HG03103 (cell line): Measurements from ENCODE around the gene CLDN5.

Experiments
- ATAC-seq: cut with Tn5 transposase; IDR thresholded peaks from one replicate; pipeline ENCODE4 v1.9.1; 2021; ENCODE audit warnings: low read depth; ENCODE audit not compliant: unreplicated experiment

CLDN5 gene

DNA sequence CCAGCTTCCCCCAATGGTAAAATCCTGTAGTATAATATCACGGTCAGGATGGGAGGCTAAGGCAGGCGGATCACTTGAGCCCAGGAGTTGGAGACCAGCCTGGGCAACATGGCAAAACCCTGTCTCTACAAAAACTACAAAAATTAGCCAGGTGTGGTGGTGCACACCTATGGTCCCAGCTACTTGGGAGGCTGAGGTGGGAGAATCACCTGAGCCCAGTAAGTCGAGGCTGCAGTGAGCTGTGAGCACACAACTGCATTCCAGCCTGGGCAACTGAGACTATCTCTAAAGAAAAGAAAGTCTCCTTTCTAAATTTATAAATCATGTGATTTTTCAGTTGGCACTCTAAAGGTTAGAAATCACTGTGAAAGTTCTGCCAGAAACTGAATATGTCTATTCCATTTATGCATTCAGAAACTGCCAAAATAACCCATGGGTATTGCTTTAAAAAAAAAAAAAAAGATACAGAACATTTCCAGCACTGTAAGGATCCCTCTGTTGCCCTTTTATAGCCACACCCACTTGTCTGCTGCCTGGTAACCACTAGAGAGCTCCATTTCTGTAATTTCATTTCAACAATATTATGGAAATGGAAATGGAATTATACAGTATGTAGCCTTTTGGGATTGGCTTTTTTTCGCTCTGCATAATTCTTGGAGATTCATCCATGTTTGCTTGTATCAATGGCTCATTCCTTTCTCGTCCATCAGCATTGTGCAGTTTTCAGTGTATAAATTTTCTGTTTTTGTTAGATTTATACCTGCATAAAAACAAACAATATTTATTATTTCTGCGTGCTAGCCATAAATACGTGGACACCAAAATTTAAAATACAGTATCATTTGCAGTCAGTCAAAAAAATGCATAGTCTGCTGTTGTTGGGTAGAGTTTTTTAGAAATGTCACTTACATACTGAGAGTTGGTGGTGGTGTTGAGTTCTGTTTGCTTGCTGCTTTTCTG, 35.0 kb downstream of the CLDN5 start:
- ATAC-seq: no peak

DNA sequence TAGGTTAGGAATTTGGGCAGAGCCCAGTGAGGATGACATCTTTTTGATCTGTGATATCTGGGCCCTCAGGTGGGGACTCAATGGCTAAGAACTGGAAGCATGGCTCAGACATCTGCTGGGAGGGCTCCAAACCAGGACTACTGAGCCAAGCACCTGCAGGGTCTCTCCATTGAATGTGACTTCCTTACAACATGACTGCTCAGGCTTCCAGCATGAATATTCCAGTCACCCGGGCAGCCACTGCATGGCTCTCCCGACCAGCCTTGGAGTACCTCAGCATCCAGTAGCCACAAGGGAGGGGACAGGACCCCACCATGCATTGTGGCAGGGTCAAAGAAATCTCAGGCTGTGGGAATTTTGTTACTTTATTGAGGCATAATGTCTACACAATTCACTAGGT, 35.9 kb downstream of the CLDN5 start:
- no peak for ATAC-seq

DNA sequence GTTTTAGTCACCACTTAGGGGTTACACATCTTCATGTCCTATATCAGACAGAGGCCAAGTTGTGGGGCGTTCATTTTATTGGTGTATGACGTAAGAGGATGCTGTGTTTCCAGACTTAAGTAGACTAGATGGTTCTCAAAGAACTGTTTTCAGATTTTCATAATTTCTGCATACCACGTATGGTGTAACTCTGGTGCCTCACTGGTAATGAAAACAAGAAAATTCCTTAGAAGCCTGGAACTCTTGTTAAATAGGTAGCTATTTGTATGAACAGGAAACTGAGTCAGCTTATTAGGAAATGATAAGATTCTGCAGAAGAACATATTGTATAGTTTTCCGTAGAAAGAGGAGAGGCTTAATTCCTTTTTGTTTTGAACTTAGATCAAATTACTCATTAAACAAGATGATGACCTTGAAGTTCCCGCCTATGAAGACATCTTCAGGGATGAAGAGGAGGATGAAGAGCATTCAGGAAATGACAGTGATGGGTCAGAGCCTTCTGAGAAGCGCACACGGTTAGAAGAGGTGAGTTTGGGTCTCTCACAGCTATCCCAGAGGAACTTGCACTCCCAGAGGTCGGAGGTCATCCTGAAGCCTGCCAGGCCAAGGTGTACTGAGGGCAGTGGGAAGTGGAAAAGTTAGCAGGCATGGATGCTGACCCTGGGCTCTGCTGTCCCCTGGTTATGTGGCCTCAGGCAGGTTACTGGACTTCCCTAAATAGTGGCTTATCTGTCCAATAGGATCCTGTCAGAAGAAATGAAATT, 40.5 kb downstream of the CLDN5 start:
- ATAC-seq: no peak

DNA sequence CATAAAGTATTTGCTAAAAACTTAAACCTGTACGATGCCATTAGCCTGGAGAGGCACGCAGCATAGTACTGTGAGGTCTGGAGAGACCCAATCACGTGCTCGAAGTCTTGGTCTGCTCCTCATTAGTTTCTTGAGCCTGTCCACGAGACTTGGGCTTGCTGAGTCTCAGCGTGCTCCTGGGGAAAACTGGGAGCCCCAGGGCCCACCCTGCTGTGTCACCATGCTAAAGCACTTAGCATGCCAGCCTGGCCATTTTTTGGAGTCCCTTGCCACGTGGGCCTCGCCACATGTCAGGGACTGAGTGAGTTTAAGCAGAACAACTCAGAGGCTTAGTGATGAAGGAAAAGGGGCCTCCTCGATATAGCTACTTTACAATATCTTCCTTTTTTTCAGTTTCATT, 41.9 kb downstream of the CLDN5 start:
- no peak for ATAC-seq

DNA sequence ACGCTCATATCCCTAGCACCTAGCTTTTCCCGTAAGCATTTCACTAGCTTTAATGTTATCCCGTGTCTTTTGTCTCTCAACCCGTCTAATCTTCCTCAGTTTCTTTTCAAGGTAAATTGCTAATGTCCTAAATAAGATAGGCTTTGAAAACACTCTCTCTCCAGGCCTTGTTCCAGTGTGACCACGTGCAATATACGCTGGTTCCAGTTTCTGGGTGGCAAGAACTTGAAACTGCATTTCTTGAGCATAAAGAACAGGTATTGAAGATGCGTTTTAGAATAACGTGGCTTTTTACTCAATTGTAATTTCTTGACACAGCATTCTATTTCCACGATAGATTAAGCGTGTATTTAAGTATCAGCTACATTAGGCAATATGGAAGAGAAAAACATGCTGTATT, 43.4 kb downstream of the CLDN5 start:
- ATAC-seq: no peak

DNA sequence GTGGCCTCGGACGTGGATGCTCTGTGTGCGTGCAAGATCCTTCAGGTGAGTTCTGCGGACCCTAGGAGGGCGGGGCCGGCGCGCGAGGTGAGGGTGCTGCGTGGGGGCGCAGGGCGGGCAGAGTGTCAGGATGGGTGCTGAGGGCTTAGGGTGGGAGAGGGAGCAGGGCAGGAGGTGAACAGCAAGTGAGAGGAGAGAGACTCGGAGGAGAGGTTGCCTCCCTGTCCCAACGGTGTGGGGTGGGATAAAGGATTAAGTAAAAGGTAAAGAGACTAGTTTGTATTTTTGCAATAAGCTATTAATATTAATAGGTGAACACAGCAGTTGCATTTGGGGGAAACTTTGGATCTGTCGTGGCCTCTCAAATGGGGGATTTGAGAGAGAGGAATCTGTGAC, 44.0 kb downstream of the CLDN5 start:
- ATAC-seq: no peak

DNA sequence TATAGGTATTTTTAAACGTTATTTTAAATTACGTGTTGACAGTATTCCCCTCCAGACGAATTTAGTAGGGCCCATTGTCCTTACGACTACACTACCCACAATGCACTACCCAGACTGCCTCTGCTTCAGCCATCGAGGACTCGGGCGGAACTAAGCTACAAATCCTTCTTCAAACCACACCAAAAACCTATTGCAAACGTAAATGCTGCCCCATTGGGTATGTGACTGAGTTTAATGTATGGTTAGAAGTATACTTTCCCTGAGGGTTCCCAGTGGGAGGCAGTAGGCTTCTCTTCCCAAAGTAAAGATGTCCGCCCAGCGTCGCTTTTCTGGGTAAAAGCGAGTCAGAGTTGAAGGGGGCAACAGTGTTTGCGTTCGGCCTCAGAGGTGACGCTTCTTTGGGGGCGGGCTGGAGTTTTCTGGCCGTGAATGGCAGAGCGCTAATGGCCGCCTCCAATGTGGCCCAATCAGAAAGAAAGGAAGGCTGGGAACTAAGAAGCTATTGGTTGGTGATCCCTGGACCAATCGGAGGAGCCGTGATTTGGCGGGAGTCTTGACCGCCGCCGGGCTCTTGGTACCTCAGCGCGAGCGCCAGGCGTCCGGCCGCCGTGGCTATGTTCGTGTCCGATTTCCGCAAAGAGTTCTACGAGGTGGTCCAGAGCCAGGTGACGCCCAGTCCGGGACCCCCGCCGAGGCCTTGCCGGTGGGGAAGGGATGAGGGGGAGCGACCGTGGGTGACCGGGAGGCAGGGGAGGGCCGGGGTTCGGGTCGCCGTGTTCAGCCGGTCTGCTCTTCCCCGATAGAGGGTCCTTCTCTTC, 44.6 kb downstream of the CLDN5 start, which contains the start of gene CDC45:
Gene CDC45, plus strand, starts transcription at position 566 of the 818 bp plus-strand sequence. Its CDS starts 49 bp downstream, at position 615.
- ATAC-seq: peak; percentile 73

DNA sequence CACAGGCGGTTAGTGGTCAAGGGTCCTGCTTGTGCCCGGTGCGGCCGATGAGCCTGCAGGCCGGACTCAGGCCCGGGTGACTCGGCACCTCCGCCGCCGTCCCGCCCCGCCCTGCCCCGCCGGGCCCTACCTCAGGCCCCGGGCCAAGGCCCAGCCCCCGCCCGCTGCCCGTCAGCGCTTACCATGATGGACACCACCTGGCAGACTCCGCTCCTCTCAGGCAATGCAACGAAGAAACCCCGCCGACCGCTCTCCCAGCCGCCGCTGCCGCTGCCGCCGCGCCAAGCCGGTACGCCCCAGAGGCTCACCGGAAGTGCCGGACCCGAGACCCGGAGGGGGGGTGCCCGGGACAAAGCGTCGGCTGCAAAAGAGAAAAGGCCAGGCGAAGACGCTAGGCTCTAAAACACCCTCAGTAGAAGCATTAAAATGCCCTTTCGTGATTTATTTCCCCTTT, 45.3 kb downstream of the CLDN5 start, which contains the start of gene UFD1:
Gene UFD1, minus strand, starts transcription at position 293 of the 454 bp plus-strand sequence. Its CDS starts 108 bp downstream, at position 185.
- peak; percentile 40 for ATAC-seq

DNA sequence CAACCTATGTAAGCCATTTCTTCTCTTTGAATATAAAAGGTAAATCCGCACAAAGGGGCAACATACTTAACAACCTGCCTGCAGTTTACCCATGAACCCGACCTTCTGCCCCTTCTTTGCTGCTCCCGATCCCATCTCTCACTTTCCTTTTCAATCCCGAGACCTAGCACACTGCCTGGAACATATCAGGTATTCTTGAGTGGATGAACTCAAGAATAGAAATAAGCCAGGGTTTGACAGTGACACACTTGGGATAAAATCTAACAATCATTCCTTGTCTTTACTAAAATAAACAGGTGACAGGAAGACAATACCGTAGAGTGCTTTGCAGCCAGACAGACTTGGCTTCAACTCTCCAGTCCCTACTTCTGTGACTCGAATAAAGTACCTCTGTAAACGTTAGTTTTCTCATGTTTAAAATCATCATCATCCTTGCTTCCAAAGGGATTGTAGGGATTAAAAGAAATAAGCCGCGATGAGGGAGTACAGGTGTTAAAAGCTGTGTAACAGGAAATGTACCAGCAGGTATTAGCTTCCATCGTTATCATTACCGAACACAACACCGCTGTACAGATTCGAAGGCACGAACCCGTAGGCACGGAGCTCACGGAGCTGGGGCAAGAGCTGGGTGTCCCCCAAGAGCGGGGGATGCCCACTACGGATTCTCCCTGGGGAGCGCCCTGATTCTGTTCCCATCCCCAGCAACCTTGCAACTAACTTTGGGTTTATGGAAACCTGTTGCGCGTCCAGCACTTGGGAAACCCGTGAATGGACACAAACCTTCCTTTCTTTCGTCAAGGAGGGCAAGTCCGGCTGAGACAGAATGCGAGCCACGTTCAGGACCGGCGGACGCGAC, 45.9 kb downstream of the CLDN5 start:
- ATAC-seq: no peak

DNA sequence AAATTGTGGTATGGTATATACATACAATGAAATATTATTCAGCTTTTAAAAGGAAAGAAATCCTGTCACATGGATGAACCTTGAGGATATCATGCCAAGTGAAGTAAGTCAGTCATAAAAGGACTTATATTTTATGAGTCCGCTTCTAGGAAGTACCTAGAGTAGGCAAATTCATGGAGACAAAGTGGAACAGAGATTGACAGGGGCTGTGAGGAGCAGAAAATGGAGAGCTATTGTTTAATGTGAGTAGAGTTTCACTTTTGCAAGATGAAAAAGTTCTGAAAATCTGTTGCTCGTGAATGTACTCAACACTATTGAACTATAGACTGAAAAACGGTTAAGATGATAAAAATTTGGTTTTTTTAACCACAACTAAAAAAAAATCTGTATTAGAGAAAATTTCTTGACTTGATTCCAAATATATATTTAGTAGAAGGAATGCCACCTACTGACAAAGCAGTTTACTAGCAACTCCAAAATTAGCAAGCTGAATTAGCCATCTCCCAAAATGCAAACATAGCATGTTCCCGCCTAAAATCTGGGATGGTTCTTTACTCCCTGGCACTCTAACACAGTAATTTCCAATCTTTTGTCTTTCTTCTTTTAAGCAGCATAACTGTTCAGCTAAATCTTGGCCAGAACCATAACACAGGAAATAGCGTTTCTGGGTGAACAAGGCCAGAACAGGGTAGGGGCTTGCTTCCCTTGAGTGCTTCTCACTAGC, 46.7 kb downstream of the CLDN5 start:
- ATAC-seq: no peak

DNA sequence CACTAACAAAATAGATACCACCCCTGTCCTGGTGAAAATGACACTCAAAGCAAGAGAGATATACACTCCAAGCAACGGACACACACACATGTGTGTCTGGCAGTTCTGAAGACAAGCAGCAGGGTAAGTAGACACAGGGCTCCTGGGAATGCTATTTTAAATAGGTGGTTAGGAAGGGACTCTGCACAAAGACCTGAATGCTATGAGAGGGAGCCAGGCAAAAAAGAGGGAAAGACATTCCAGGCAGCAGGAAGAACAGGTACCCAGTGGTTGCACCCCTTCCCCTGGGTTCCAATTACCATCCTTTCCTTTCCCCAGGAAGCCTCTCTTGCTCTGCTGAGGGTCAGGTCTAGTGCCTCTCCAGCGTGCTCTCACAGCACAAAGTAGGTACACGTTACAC, 48.2 kb downstream of the CLDN5 start:
- ATAC-seq: no peak

DNA sequence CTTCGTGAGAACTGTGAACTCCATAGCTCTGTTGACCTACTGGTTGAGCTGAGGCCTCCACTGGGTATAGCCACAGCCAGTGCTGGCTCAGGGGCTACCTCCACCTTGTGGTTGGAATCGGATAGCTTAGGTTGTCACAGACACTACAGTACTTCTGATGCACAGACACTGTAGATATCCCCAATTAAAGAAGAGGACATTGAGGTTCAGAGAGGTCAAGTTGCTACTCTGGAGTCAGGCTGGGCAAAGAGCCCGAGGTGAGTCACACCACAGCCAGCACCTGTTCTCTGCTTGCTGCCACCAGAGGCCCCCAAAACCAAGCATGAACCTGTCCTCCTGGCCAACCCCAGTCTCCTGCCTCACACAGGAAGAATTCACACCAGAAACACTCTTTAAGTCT, 50.6 kb downstream of the CLDN5 start:
- no peak for ATAC-seq
